Adrenal gland (tissue), 5 donors: ENCODE data around the gene GBF1.

Experiments used
- POLR2A ChIP-seq, 2 donors: fragments of 450-650 bp; IDR thresholded peaks; one replicate each; pipeline ENCODE4 v1.6.1; 2017; ENCODE audit warnings: antibody characterized with exemption in 2 of 2, mild to moderate bottlenecking in 2 of 2, moderate library complexity in 1 of 2
- TF ChIP-seq, protein P1 (sequence below), 6 experiments: fragments of 450-650 bp in 4 of 6; fragments of 200-600 bp in 2 of 6; sonication (generic) in 1 of 6; IDR thresholded peaks; 1 replicate in 5 of 6; 2 replicates in 1 of 6; pipeline versions ENCODE4 v1.5.1 to v1.8.0; 2016 to 2021; ENCODE audit warnings: antibody characterized with exemption in 6 of 6, mild to moderate bottlenecking in 2 of 6, moderate library complexity in 1 of 6
- donor health status: DM: no; HTN: no; CAD: no.

GRCh38 chr10:102255404-102255803 lies 10.1 kb downstream of the GBF1 start:
- TF ChIP-seq, protein P1, sequence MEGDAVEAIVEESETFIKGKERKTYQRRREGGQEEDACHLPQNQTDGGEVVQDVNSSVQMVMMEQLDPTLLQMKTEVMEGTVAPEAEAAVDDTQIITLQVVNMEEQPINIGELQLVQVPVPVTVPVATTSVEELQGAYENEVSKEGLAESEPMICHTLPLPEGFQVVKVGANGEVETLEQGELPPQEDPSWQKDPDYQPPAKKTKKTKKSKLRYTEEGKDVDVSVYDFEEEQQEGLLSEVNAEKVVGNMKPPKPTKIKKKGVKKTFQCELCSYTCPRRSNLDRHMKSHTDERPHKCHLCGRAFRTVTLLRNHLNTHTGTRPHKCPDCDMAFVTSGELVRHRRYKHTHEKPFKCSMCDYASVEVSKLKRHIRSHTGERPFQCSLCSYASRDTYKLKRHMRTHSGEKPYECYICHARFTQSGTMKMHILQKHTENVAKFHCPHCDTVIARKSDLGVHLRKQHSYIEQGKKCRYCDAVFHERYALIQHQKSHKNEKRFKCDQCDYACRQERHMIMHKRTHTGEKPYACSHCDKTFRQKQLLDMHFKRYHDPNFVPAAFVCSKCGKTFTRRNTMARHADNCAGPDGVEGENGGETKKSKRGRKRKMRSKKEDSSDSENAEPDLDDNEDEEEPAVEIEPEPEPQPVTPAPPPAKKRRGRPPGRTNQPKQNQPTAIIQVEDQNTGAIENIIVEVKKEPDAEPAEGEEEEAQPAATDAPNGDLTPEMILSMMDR (IDR thresholded peaks at IDR 0.05) = no peak
- no peak for TF ChIP-seq POLR2A (IDR thresholded peaks at IDR 0.05)
